DOHH2 (cell line): ENCODE results near the gene CSNK1G2.

Experiments used
- H3F3A ChIP-seq: fragments of 200-600 bp; sonication (generic), shearing (Covaris generic); 2 replicates; pipeline ENCODE4 v1.6.0; 2016; ENCODE audit warnings: antibody characterized with exemption, mild to moderate bottlenecking; ENCODE audit not compliant: control insufficient read depth, insufficient read depth
- H3K27ac ChIP-seq: fragments of 200-600 bp; sonication (generic); 2 replicates; pipeline ENCODE4 v1.5.1; 2014; ENCODE audit warnings: low read depth, mild to moderate bottlenecking, low read length, moderate library complexity
- H3K27me3 ChIP-seq: fragments of 200-600 bp; sonication (generic); 2 replicates; pipeline ENCODE4 v1.6.1; 2014; ENCODE audit warnings: mild to moderate bottlenecking, low read length, mixed read lengths; ENCODE audit not compliant: control insufficient read depth
- H3K36me3 ChIP-seq: fragments of 200-600 bp; sonication (generic); 2 replicates; pipeline ENCODE4 v1.6.1; 2014; ENCODE audit warnings: mild to moderate bottlenecking, low read length, moderate library complexity, mixed read lengths; ENCODE audit not compliant: control insufficient read depth
- H3K4me1 ChIP-seq: fragments of 200-600 bp; sonication (generic); 2 replicates; pipeline ENCODE4 v1.6.1; 2014; ENCODE audit warnings: mild to moderate bottlenecking, low read length, mixed read lengths; ENCODE audit not compliant: control insufficient read depth
- H3K4me2 ChIP-seq: fragments of 200-600 bp; sonication (generic); 2 replicates; pipeline ENCODE4 v1.6.0; 2014; ENCODE audit warnings: mild to moderate bottlenecking, low read length, moderate library complexity
- H3K4me3 ChIP-seq: fragments of 200-600 bp; sonication (generic); 2 replicates; pipeline ENCODE4 v1.5.1; 2014; ENCODE audit warnings: mild to moderate bottlenecking, low read length, mixed read lengths
- H3K79me2 ChIP-seq: fragments of 200-600 bp; sonication (generic); 2 replicates; pipeline ENCODE4 v1.6.1; 2014; ENCODE audit warnings: mild to moderate bottlenecking, low read length, mixed read lengths; ENCODE audit not compliant: control insufficient read depth
- H3K9me2 ChIP-seq: fragments of 200-600 bp; sonication (generic); replicated peaks from 2 replicates; pipeline ENCODE4 v1.6.1; 2014; ENCODE audit warnings: mild to moderate bottlenecking, low read length, mixed read lengths; ENCODE audit not compliant: control insufficient read depth
- H3K9me3 ChIP-seq: fragments of 200-600 bp; sonication (generic); 2 replicates; pipeline ENCODE4 v1.6.1; 2014; ENCODE audit warnings: antibody characterized with exemption, low read length, mixed read lengths; ENCODE audit not compliant: control insufficient read depth, insufficient read depth
- H4K20me1 ChIP-seq: fragments of 200-600 bp; sonication (generic); 2 replicates; pipeline ENCODE4 v1.6.0; 2014; ENCODE audit warnings: low read depth, mild to moderate bottlenecking, antibody characterized with exemption, low read length, moderate library complexity; ENCODE audit not compliant: control insufficient read depth, insufficient read depth
- CTCF ChIP-seq: fragments of 200-600 bp; sonication (generic); IDR thresholded peaks from one replicate; pipeline ENCODE4 v1.5.1; 2014; ENCODE audit warnings: antibody characterized with exemption, mild to moderate bottlenecking, low read depth, low read length; ENCODE audit not compliant: poor library complexity, severe bottlenecking
- EZH2phosphoT487 ChIP-seq: fragments of 200-600 bp; sonication (generic); IDR thresholded peaks from 2 replicates; pipeline ENCODE4 v1.6.1; 2017; ENCODE audit warnings: borderline replicate concordance, mild to moderate bottlenecking, antibody characterized with exemption, low read length, moderate library complexity, mixed read lengths

The CSNK1G2 gene

GRCh38 chr19:1938071-1938470 lies 2.9 kb upstream of the CSNK1G2 start:
- Histone ChIP-seq H4K20me1 (peaks cover 3% of the 10 kb centered on the region; the same call in 1 of the 2 replicates), H3K36me3 (peaks cover 8% of the 10 kb centered on the region), H3K27me3 (no peaks in the 10 kb centered on the region), H3K4me1 (peaks cover 29% of the 10 kb centered on the region), H3K79me2 (peaks cover 19% of the 10 kb centered on the region), H3K4me3 (no peak overlapping the region), H3K27ac (no peak overlapping the region), H3F3A (peaks cover 13% of the 10 kb centered on the region), H3K9me3 (peaks cover 9% of the 10 kb centered on the region; the same call in 1 of the 2 replicates), H3K9me2 (no peaks in the 10 kb centered on the region), H3K4me2 (no peak overlapping the region)
- TF ChIP-seq CTCF = no peak
- no peak for TF ChIP-seq EZH2phosphoT487

GRCh38 chr19:1942078-1942933 lies 1.3 kb downstream of the CSNK1G2 start:
- Histone ChIP-seq H3K79me2 (peaks cover 57% of the 10 kb centered on the region), H3K4me2 (peak overlapping the region; percentile 95), H3K4me1 (peaks cover 26% of the 10 kb centered on the region), H3K4me3 (peak overlapping the region; percentile 99), H3K36me3 (peaks cover 8% of the 10 kb centered on the region), H3K9me2 (no peaks in the 10 kb centered on the region), H3K27me3 (no peaks in the 10 kb centered on the region), H3K27ac (peak overlapping the region; percentile 81), H3K9me3 (no peaks in the 10 kb centered on the region), H3F3A (peaks cover 9% of the 10 kb centered on the region), H4K20me1 (peaks cover 23% of the 10 kb centered on the region; the same call in 1 of the 2 replicates)
- TF ChIP-seq EZH2phosphoT487 (no peak), CTCF (no peak)

GRCh38 chr19:1942934-1943555 lies 2.1 kb downstream of the CSNK1G2 start:
- H3F3A ChIP-seq = peaks cover 9% of the 10 kb centered on the region
- peak overlapping the region; percentile 81 for H3K27ac ChIP-seq
- H3K4me3 ChIP-seq = peak overlapping the region; percentile 99
- H4K20me1 ChIP-seq = peaks cover 23% of the 10 kb centered on the region; the same call in 1 of the 2 replicates
- H3K4me2 ChIP-seq = peak overlapping the region; percentile 95
- TF ChIP-seq EZH2phosphoT487 (no peak), CTCF (no peak)
- H3K27me3 ChIP-seq = no peaks in the 10 kb centered on the region
- H3K9me2 ChIP-seq = no peaks in the 10 kb centered on the region
- peaks cover 64% of the 10 kb centered on the region for H3K79me2 ChIP-seq
- peaks cover 26% of the 10 kb centered on the region for H3K4me1 ChIP-seq
- H3K36me3 ChIP-seq = peaks cover 8% of the 10 kb centered on the region
- no peaks in the 10 kb centered on the region for H3K9me3 ChIP-seq
